Mesodermal cell (in vitro differentiated cells): ENCODE data around the gene RNU5B-1.

Experiments used
- H3K27ac ChIP-seq: 2 replicates; pipeline ENCODE4 v1.7.0; 2013; ENCODE audit warnings: mild to moderate bottlenecking, low read depth, low read length, moderate library complexity; ENCODE audit not compliant: severe bottlenecking
- H3K36me3 ChIP-seq: 2 replicates; pipeline ENCODE4 v1.7.1; 2013; ENCODE audit warnings: mild to moderate bottlenecking, low read length, moderate library complexity; ENCODE audit not compliant: control insufficient read depth, insufficient read depth
- H3K4me1 ChIP-seq: one replicate; pipeline ENCODE4 v1.7.1; 2013; ENCODE audit warnings: mild to moderate bottlenecking, low read length; ENCODE audit not compliant: insufficient read depth, control insufficient read depth, poor library complexity, severe bottlenecking
- H3K4me3 ChIP-seq: 2 replicates; pipeline ENCODE4 v1.7.0; 2013; ENCODE audit warnings: low read length, control low read depth, mild to moderate bottlenecking; ENCODE audit not compliant: insufficient read depth, poor library complexity, severe bottlenecking; ENCODE audit errors: extremely low read depth
- H3K9me3 ChIP-seq: 2 replicates; pipeline ENCODE4 v1.7.1; 2013; ENCODE audit warnings: mild to moderate bottlenecking, low read length, moderate library complexity; ENCODE audit not compliant: control insufficient read depth
- whole genome bisulfite sequencing, 2 experiments: methylation state at CpG; one replicate each; pipeline ENCODE4 v1.1.5; 2013; ENCODE audit warnings: missing lambda C conversion rate in 2 of 2; ENCODE audit not compliant: insufficient coverage in 2 of 2; 5-methylcytosine and 5-hydroxymethylcytosine counted together

RNU5B-1 gene

DNA sequence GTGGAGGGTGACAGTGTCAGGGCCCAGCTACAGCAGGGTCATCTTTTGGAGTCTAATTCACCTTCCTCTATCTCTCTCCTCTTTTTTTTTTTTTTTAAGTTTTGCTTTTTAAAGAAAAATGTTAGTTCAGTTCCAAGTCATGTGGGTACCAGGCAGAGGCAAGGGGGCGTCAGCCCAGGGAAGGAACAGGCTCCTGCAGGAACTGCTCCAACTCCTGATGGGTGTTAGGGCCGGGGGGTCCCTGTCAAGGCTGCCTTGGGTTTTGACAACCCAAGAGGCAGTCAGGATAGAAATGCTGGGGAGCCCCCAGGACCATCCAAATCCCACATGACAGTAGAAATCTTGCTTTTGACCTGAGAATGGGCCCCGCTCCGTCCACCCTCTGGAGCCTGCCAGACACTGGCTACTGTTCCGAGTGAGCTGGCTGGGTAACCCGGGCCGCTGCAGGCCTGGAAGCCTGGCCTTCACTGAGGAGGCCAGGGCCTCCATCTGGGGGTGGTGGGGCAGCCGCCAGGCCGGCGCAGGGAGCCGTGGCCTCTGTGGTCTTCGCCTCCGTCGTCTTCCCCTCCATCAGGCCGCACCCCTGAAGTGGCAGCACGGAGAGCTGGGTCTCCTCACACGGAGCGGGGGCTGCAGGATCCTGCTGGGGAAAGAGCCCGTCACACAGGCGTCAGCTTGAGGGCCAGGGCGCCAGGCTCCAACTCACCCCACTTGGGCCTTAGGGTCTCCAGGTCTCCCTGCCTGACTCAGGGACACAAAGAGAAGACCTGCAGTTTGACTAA lies 24.2 kb downstream of the RNU5B-1 start:
- no peak overlapping the region for H3K4me3 ChIP-seq
- WGBS, 2 experiments = 94 to 96% methylated on average over 19 of the region's 21 CpGs
- H3K36me3 ChIP-seq = peaks cover 49% of the 10 kb centered on the region
- no peaks in the 10 kb centered on the region for H3K9me3 ChIP-seq
- H3K4me1 ChIP-seq = no peaks in the 10 kb centered on the region
- no peak overlapping the region for H3K27ac ChIP-seq

DNA sequence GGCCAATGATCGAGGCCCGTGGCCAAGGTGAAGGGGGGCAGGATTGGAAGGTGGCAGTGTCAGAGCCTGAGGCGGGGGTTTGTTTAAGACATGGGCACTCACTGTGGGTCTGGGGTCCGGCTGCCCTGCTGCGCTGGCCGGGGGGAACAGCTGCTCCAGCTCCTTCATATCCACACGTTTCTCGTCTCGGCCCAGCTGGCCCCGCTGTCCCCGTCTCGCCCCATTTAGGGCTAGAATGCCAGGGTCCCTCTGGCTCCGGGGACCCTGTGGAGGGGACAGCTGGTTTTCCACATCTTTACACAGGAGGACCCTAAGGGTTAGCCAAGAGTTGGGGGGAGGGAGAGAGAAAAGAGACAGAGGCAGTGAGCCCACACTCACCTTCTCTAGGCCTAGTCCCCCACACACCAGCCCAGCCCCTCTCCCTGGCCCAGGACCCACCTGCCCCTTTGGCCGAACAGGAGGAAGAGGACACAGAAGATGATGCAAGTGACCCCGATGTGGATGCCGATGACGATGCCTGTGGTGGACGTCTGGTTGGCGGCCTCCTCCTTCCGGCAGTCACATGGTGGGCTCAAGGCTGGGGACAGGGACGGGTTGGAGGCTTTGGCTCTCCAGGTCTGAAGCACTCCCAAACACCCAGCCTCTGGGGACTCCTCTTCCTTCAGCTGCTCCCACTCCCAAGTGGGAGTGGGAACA lies 25.0 kb downstream of the RNU5B-1 start:
- Histone ChIP-seq H3K4me3 (no peak overlapping the region), H3K36me3 (peaks cover 49% of the 10 kb centered on the region)
- WGBS, 2 experiments = 89 to 93% methylated on average over 13 to 19 of the region's 21 CpGs

DNA sequence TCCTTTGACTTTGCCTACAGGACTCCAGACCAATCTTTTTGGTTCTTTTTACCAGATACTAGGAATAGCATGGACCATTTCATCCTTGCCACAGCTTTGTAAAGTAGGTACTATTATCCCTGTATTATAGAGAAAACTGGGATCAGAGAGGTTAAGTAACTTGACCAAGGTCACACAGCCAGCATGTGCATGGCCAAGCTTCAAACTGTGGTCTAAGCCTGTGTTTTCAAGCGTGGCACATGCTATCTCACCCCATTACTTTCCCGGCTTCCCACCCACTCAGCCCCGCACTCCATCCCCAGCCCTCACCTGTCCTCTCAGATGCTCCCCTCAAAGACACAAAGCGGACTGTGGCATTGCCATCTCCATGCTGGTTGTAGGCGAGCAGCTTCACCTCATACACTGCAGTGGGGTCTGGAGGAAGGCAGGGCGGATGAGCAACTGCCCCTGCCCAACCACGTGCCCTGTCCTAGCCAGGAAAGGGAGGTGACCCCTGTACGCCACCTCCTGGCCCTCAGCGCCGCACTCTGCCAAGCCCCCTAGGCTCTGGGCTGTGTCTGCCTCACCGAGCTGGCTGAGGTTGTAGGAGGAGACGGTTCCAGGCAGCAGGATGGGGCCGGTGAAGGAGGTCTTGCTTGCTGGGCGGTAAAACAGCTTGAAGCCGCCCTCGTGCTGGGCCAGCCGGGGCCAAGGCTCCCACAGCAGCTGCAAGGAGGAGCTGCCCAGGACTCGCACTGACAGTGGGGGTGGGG lies 25.7 kb downstream of the RNU5B-1 start:
- H3K4me1 ChIP-seq = peaks cover 14% of the 10 kb centered on the region
- H3K36me3 ChIP-seq = peaks cover 49% of the 10 kb centered on the region
- H3K9me3 ChIP-seq = no peaks in the 10 kb centered on the region
- H3K4me3 ChIP-seq = no peak overlapping the region
- H3K27ac ChIP-seq = no peak overlapping the region
- 93 to 95% methylated on average over 13 to 18 of the region's 18 CpGs for whole genome bisulfite sequencing, 2 experiments

More for the DNA sequence above, 25.0 kb downstream of the RNU5B-1 start:
- Histone ChIP-seq H3K27ac (no peak overlapping the region), H3K4me1 (peaks cover 7% of the 10 kb centered on the region), H3K9me3 (no peaks in the 10 kb centered on the region)

- no peaks in the 10 kb centered on the region for H3K9me3 ChIP-seq
- no peak overlapping the region for H3K4me3 ChIP-seq
- WGBS, 2 experiments = 94 to 96% methylated on average over 20 to 22 of the region's 22 CpGs
- peaks cover 49% of the 10 kb centered on the region for H3K36me3 ChIP-seq
- no peak overlapping the region for H3K27ac ChIP-seq
- H3K4me1 ChIP-seq = peaks cover 15% of the 10 kb centered on the region
Observed at GRCh38 chr15:65330934-65331645, 26.6 kb downstream of the RNU5B-1 start.

DNA sequence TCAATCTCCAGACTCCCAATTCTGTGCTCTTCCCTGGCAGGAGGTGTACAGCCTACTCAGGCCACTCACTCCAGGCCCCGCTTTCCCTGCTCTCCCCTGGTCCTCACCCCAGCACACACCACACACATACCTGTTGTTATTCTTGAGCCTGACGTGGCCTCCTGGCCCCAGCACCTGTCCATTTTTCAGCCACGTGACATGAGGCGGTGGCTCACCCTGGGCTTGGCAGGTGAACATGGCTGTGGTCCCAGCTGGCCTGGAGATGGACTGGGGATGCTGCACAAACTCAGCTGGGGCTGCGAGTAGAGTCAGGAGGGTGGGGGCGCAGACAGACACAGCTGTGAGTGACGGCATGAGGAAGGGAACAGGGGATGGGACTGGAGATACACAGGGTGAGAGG lies 27.3 kb downstream of the RNU5B-1 start:
- 97% methylated on average over 6 of the region's 7 CpGs for WGBS, 2 experiments
- H3K4me3 ChIP-seq = no peak overlapping the region
- H3K4me1 ChIP-seq = peaks cover 17% of the 10 kb centered on the region
- no peak overlapping the region for H3K27ac ChIP-seq
- H3K36me3 ChIP-seq = peaks cover 49% of the 10 kb centered on the region
- H3K9me3 ChIP-seq = no peaks in the 10 kb centered on the region

- 95 to 96% methylated on average over 21 to 24 of the region's 31 CpGs for WGBS, 2 experiments
- H3K36me3 ChIP-seq = peaks cover 49% of the 10 kb centered on the region
- no peak overlapping the region for H3K4me3 ChIP-seq
- H3K27ac ChIP-seq = no peak overlapping the region
- no peaks in the 10 kb centered on the region for H3K9me3 ChIP-seq
- H3K4me1 ChIP-seq = peaks cover 24% of the 10 kb centered on the region
Observed at GRCh38 chr15:65332391-65333147, 28.1 kb downstream of the RNU5B-1 start.

DNA sequence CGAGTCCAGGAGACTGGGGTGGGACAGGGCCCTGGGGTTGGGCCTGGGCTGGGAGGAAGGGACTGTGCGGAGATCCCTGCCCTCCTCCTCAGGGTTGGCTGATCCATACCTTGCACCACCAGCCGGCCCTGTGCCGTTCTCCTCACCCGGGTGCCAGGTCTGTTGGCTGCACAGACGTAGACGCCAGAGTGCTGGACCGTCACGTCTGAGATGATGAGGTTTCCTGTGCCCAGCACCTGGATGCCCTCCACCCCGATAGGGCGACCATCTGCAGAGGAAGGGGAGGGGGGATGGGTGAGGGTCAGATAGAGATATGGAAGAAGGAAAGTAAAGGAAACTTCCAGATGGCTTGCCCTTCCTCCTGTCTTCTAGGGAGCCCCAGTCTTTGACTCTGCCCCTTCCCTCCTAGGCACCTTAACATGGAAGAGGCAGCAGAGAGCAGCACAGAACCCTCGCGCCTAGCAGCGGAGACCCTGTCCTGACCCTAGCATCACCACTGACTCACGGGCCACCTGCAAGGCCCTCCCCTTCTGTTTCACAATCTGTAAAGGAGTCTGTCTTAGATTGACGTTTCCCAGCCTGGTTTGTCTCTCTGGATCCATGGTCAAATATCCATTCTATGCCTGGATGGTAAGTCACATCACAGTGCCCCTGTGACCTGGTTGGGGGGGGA lies 28.8 kb downstream of the RNU5B-1 start:
- 91% methylated on average over 15 to 16 of the region's 16 CpGs for WGBS, 2 experiments
- peaks cover 31% of the 10 kb centered on the region for H3K4me1 ChIP-seq
- H3K9me3 ChIP-seq = no peaks in the 10 kb centered on the region
- H3K36me3 ChIP-seq = peaks cover 44% of the 10 kb centered on the region
- no peak overlapping the region for H3K4me3 ChIP-seq
- no peak overlapping the region for H3K27ac ChIP-seq

DNA sequence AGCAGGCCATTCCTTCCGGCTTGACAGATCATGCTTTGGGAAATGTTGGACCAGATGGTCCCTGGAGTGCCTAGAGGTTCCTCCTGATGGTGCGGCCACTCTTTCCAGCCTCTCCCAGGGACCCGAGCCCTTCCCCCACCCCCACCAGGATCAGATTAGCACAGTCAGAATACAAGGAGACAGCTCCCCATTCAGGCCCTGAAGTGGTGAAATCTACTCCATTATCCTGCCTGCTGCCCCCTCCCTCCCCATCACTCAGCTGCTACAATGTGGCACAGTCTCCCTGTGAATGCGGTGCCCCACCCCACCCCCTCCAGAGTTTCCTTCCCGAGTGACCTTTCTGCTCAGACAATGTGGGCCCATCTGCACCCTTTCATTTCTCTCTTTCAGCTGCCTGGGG lies 29.4 kb downstream of the RNU5B-1 start:
- H3K27ac ChIP-seq = peak overlapping the region; percentile 45
- no peak overlapping the region for H3K4me3 ChIP-seq
- H3K36me3 ChIP-seq = peaks cover 40% of the 10 kb centered on the region
- WGBS, 2 experiments = 51 to 84% methylated on average over 3 to 4 of the region's 5 CpGs
- no peaks in the 10 kb centered on the region for H3K9me3 ChIP-seq
- H3K4me1 ChIP-seq = peaks cover 37% of the 10 kb centered on the region

- Histone ChIP-seq H3K36me3 (peaks cover 32% of the 10 kb centered on the region), H3K4me3 (no peak overlapping the region), H3K4me1 (peaks cover 43% of the 10 kb centered on the region), H3K27ac (peak overlapping the region; percentile 45), H3K9me3 (no peaks in the 10 kb centered on the region)
- 42 to 50% methylated on average over 17 to 18 of the region's 20 CpGs for WGBS, 2 experiments
Observed at GRCh38 chr15:65334586-65335231, 30.2 kb downstream of the RNU5B-1 start.
